ENCODE measurements around the gene FLACC1.

FLACC1 gene

DNA sequence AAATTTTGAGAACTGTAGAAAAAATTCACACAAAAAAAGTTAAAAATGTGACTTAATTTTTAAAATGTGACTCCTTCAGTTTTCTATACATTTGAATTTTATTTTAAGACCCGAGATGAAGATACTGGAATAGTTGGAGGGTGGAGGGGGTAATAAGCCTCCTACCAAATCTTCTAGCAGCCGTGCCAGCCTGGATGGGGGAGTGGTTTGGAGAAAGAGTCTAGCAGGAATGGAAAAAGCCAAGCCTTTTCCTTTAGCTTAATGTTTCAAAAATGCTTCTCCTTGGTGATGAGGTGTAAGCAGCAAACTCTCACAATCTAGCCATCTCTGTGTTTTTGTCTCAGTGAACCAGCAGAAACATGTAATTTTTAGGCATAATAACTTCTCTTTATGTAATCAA, 82.1 kb downstream of the FLACC1 start:
- no peaks in the 10 kb centered on the region for H3K4me1 ChIP-seq (ENCODE audit: control insufficient read depth in 1 of 2, insufficient read depth in 2 of 2, low read length in 2 of 2)
- no peak overlapping the region for H3K27ac ChIP-seq (ENCODE audit: low read length)
- no peak overlapping the region for H3K4me3 ChIP-seq (ENCODE audit: low read depth in 1 of 2, low read length in 2 of 2)
- no peaks in the 10 kb centered on the region for H3K27me3 ChIP-seq (ENCODE audit: low read depth, low read length)
- H3K9me3 ChIP-seq (ENCODE audit: control insufficient read depth in 1 of 2, low read length in 2 of 2), result no peaks in the 10 kb centered on the region
- H3K36me3 ChIP-seq (ENCODE audit: control insufficient read depth in 1 of 2, insufficient read depth in 2 of 2, low read length in 2 of 2), result peaks cover 41 to 55% of the 10 kb centered on the region in 2 donors

DNA sequence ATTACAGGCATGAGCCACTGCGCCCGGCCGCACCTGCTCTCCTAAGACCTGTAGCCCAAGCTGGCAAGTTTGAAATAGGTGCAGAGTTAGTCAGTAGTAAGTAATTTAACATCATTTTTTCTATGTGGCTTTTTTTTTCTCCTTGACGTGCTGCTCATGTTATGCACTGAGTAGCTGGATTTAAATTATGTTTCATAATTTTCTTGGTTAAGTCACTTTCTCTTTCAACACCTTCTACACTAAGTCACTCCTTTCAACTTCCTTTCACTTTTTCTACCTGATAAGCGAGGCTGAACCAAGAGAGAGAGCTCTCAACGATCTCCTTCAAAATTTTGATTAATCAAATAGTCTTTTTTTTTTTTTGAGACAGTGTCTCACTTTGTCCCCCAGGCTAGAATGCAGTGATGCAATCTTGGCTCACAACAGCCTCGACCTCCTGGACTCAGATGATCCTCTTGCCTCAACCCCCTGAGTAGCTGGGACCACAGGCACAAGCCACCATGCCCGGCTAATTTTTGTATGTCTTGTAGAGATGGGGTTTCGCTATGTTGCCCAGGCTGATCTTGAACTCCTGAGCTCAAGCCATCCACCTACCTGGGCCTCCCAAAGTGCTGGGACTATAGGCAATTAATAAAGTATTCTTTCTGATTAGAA, 83.7 kb downstream of the FLACC1 start:
- no peak overlapping the region for H3K27ac ChIP-seq (ENCODE audit: low read length)
- no peaks in the 10 kb centered on the region for H3K27me3 ChIP-seq (ENCODE audit: low read depth, low read length)
- H3K36me3 ChIP-seq (ENCODE audit: control insufficient read depth in 1 of 2, insufficient read depth in 2 of 2, low read length in 2 of 2), result peaks cover 45 to 53% of the 10 kb centered on the region in 2 donors
- no peaks in the 10 kb centered on the region for H3K9me3 ChIP-seq (ENCODE audit: control insufficient read depth in 1 of 2, low read length in 2 of 2)
- H3K4me3 ChIP-seq (ENCODE audit: low read depth in 1 of 2, low read length in 2 of 2), result no peak overlapping the region
- no peaks in the 10 kb centered on the region for H3K4me1 ChIP-seq (ENCODE audit: control insufficient read depth in 1 of 2, insufficient read depth in 2 of 2, low read length in 2 of 2)

DNA sequence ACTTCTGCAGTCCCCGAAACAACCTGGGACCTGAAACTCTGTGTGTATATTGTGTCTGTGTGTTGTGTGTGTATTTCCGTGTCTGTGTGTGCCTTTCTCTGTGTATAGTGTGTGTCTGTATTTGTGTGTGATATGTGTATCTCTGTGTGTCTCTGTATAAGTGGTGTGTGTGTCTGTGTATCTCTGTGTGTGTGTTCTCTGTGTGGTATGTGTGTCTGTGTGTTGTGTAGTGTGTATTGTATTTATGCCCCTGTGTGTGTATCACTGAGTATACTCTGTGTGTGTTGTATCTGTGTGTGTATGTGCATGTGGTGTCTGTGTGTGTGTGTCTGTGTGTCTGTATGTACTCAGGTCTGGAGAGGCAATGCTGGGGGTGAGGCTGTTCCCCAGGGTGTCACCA, 85.2 kb downstream of the FLACC1 start:
- Histone ChIP-seq H3K4me1 (ENCODE audit: control insufficient read depth in 1 of 2, insufficient read depth in 2 of 2, low read length in 2 of 2) (no peaks in the 10 kb centered on the region), H3K4me3 (ENCODE audit: low read depth in 1 of 2, low read length in 2 of 2) (no peak overlapping the region), H3K27ac (ENCODE audit: low read length) (no peak overlapping the region), H3K9me3 (ENCODE audit: control insufficient read depth in 1 of 2, low read length in 2 of 2) (no peaks in the 10 kb centered on the region), H3K27me3 (ENCODE audit: low read depth, low read length) (no peaks in the 10 kb centered on the region), H3K36me3 (ENCODE audit: control insufficient read depth in 1 of 2, insufficient read depth in 2 of 2, low read length in 2 of 2) (peaks cover 42 to 50% of the 10 kb centered on the region in 2 donors)

DNA sequence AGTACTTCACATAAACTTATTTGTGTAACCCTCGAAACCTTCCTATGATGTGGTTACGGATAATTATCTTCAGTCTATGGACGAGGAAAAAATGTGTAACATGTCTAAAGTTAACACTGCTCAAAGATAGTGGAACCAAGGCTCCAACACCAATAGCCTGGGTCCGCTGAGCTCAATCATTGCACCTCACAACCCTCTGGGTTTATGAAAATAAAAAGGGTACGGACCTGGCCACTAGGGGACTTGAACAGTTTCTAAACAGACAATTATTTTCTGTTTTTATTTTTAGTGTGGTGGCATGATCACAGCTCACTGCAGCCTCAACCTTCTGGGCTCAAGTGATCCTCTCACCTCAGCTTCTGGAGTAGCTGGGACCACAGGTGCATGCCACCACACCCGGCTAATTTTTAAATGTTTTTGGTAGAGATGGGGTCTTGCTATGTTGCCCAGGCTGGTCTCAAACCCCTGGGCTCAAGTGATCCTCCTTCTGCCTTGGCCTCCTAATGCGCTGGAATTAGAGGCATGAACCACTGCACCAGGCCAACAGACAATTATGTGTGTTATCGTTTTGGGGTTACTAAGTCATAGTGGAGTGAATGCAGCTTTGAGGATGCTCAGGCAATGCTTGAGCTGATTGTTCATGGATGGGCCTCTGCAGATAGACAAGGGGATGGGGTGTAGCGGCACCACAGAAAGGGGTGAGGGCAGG, 86.7 kb downstream of the FLACC1 start:
- H3K27me3 ChIP-seq (ENCODE audit: low read depth, low read length), result no peaks in the 10 kb centered on the region
- no peaks in the 10 kb centered on the region for H3K4me1 ChIP-seq (ENCODE audit: control insufficient read depth in 1 of 2, insufficient read depth in 2 of 2, low read length in 2 of 2)
- no peak overlapping the region for H3K27ac ChIP-seq (ENCODE audit: low read length)
- H3K4me3 ChIP-seq (ENCODE audit: low read depth in 1 of 2, low read length in 2 of 2), result no peak overlapping the region
- H3K9me3 ChIP-seq (ENCODE audit: control insufficient read depth in 1 of 2, low read length in 2 of 2), result no peaks in the 10 kb centered on the region
- H3K36me3 ChIP-seq (ENCODE audit: control insufficient read depth in 1 of 2, insufficient read depth in 2 of 2, low read length in 2 of 2), result peaks cover 37 to 41% of the 10 kb centered on the region in 2 donors

DNA sequence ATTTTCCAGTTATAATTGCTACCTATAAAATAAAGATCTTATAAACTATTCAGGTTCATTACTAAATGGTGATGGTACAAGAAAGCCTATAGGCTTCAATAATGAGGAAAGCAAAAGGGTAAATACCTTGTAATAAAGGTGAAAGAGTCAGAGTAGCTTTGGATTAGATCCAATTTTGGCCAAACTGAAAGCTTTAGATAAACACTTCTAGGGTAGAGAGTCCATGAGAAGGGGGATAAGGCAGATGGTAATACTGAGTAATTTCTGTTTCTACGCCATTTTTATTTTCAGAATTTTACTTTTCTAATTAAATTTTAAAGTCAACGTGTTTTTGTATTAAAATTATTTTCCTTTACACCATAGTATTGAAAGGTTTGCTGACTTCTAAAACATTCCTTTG, 87.4 kb downstream of the FLACC1 start:
- H3K27me3 ChIP-seq (ENCODE audit: low read depth, low read length), result no peaks in the 10 kb centered on the region
- H3K27ac ChIP-seq (ENCODE audit: low read length), result no peak overlapping the region
- H3K9me3 ChIP-seq (ENCODE audit: control insufficient read depth in 1 of 2, low read length in 2 of 2), result no peaks in the 10 kb centered on the region
- H3K36me3 ChIP-seq (ENCODE audit: control insufficient read depth in 1 of 2, insufficient read depth in 2 of 2, low read length in 2 of 2), result peaks cover 30 to 40% of the 10 kb centered on the region in 2 donors
- H3K4me1 ChIP-seq (ENCODE audit: control insufficient read depth in 1 of 2, insufficient read depth in 2 of 2, low read length in 2 of 2), result no peaks in the 10 kb centered on the region
- H3K4me3 ChIP-seq (ENCODE audit: low read depth in 1 of 2, low read length in 2 of 2), result no peak overlapping the region

DNA sequence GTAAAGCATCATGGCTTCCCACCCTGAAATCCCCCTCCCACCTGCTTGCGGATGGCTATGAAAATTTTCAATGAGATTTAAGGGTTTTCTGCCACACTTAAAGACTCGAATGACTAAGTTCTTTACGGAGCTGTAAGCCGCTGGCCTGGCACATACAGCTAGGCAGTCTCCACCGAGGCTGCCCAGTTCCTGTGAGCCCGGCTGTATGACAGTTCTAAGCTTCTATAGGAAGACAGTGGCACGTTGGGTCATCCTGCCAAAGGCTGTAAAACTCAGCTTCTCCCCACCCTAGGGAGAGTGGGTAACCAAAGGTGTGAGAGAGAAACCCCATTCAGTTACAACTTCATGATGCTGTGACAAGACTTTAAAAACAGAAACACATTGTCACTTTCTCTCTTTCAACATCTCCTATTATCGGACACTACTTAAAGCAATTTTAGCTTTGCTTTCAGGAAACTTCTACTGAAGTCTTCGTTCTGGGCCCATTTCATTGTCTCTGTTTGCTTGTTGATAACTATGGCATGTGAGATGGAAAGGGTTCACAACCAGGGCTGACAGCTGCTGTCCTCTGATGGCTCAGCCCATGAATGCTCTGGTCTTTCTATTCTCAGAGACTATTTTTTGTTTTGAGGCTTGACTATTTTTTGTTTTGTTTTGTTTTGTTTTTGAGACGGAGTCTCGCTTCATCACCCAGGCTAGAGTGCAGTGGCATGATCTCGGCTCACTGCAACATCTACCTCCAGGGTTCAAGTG, 89.7 kb downstream of the FLACC1 start:
- H3K4me3 ChIP-seq (ENCODE audit: low read depth in 1 of 2, low read length in 2 of 2), result no peak overlapping the region
- H3K36me3 ChIP-seq (ENCODE audit: control insufficient read depth in 1 of 2, insufficient read depth in 2 of 2, low read length in 2 of 2), result peaks cover 19 to 21% of the 10 kb centered on the region in 2 donors
- no peaks in the 10 kb centered on the region for H3K9me3 ChIP-seq (ENCODE audit: control insufficient read depth in 1 of 2, low read length in 2 of 2)
- H3K27ac ChIP-seq (ENCODE audit: low read length), result no peak overlapping the region
- H3K27me3 ChIP-seq (ENCODE audit: low read depth, low read length), result no peaks in the 10 kb centered on the region
- H3K4me1 ChIP-seq (ENCODE audit: control insufficient read depth in 1 of 2, insufficient read depth in 2 of 2, low read length in 2 of 2), result no peaks in the 10 kb centered on the region

DNA sequence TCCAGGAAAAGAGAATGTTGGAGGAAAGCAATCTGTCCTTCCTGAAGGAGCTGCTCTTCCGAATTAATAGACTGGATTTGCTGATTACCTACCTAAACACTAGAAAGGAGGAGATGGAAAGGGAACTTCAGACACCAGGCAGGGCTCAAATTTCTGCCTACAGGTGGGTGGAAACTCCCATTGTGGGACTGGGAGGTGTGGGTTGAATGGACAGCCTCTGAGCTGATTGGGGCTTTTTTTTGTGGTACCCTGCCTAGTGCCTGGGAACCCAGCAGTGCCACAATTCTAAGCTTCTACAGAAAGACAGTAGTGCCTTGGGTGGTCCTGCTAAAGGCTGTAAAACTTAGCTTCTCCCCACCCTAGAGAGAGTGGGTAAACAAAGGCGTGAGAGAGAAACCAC, 90.5 kb downstream of the FLACC1 start:
- Histone ChIP-seq H3K36me3 (ENCODE audit: control insufficient read depth in 1 of 2, insufficient read depth in 2 of 2, low read length in 2 of 2) (peaks cover 16 to 20% of the 10 kb centered on the region in 2 donors), H3K4me3 (ENCODE audit: low read depth in 1 of 2, low read length in 2 of 2) (no peak overlapping the region), H3K27me3 (ENCODE audit: low read depth, low read length) (no peaks in the 10 kb centered on the region), H3K4me1 (ENCODE audit: control insufficient read depth in 1 of 2, insufficient read depth in 2 of 2, low read length in 2 of 2) (peaks cover 0 to under 1% of the 10 kb centered on the region in 2 donors), H3K27ac (ENCODE audit: low read length) (no peak overlapping the region), H3K9me3 (ENCODE audit: control insufficient read depth in 1 of 2, low read length in 2 of 2) (no peaks in the 10 kb centered on the region)

DNA sequence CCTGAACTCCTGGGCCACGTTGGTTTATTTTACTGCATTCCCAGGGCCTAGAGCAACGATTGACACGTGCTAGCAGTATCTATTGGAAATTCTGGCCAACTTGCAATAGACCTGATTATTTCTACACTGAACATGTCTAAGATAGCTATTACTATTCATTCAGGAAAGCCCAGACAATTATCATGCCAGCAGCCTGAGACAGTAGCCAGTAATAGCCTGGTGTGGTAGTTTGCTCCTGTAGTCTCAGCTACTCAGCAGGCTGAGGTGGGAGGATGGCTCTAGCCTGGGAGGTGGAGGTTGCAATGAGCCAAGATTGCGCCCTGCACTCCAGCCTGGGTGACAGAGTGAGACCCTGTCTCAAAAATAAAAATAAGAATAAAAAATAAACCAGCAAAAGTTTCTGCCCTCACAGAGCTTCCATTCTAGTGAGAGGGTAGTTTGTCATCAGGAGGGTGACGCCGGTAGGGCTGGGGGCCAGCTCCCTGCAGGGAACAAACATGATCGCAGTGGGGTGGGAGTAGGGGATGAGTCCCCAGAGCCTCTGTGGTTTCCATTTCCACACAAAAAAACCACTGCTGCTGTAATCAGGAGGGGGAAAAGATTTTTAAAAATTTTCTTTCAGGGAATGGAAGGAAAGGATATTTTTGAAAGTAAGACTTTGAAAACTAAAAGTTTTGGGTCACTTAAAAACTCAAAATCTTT, 92.5 kb downstream of the FLACC1 start:
- Histone ChIP-seq H3K36me3 (ENCODE audit: control insufficient read depth in 1 of 2, insufficient read depth in 2 of 2, low read length in 2 of 2) (peaks cover 12% of the 10 kb centered on the region in 2 donors), H3K4me1 (ENCODE audit: control insufficient read depth in 1 of 2, insufficient read depth in 2 of 2, low read length in 2 of 2) (peaks cover 0 to 3% of the 10 kb centered on the region in 2 donors), H3K27me3 (ENCODE audit: low read depth, low read length) (no peaks in the 10 kb centered on the region), H3K9me3 (ENCODE audit: control insufficient read depth in 1 of 2, low read length in 2 of 2) (no peaks in the 10 kb centered on the region), H3K4me3 (ENCODE audit: low read depth in 1 of 2, low read length in 2 of 2) (no peak overlapping the region), H3K27ac (ENCODE audit: low read length) (no peak overlapping the region)

DNA sequence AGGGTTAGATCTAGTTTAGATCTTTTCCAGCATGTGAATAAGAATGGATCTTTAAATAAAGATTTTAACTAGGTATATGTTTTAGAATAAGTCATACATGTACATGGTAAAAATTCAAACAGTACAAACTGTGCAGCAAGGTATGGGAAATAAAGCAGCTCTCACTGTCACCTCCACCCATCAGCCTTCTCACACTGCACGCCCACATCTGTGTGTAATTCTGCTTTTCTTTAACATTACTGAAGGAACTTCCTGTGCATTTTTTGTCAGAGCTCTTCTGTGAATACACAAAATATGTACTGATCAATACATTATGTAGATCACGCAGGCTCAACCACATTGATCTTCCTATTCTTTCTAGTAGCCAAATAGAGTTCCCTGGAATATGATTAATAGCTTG, 93.4 kb downstream of the FLACC1 start:
- H3K4me1 ChIP-seq (ENCODE audit: control insufficient read depth in 1 of 2, insufficient read depth in 2 of 2, low read length in 2 of 2), result peaks cover 0 to 8% of the 10 kb centered on the region in 2 donors
- H3K36me3 ChIP-seq (ENCODE audit: control insufficient read depth in 1 of 2, insufficient read depth in 2 of 2, low read length in 2 of 2), result peaks cover 5% of the 10 kb centered on the region in 2 donors
- H3K9me3 ChIP-seq (ENCODE audit: control insufficient read depth in 1 of 2, low read length in 2 of 2), result no peaks in the 10 kb centered on the region
- H3K27ac ChIP-seq (ENCODE audit: low read length), result no peak overlapping the region
- H3K4me3 ChIP-seq (ENCODE audit: low read depth in 1 of 2, low read length in 2 of 2), result no peak overlapping the region
- H3K27me3 ChIP-seq (ENCODE audit: low read depth, low read length), result no peaks in the 10 kb centered on the region

DNA sequence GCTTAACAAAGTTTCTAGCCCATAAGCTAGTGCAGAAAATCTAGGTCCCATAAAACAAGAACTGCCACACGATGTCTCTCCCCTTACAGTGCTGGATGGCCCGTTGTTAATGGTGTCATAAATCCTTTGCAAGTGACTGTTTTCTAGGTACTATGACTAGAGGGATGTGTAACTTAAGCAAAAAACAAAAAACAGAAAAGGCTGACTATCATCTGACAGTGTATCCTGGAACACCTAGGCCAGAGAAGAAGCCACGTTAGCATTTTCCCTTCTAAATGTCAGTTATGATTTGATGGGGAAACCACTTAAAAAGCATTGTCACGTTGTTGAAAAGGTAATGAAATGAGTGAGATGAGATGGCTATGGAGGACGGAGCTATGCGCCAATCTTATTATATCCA, 94.4 kb downstream of the FLACC1 start:
- Histone ChIP-seq H3K4me3 (ENCODE audit: low read depth in 1 of 2, low read length in 2 of 2) (no peak overlapping the region), H3K27ac (ENCODE audit: low read length) (no peak overlapping the region), H3K9me3 (ENCODE audit: control insufficient read depth in 1 of 2, low read length in 2 of 2) (no peaks in the 10 kb centered on the region), H3K36me3 (ENCODE audit: control insufficient read depth in 1 of 2, insufficient read depth in 2 of 2, low read length in 2 of 2) (peaks cover 5 to 8% of the 10 kb centered on the region in 2 donors), H3K4me1 (ENCODE audit: control insufficient read depth in 1 of 2, insufficient read depth in 2 of 2, low read length in 2 of 2) (peaks cover under 1 to 8% of the 10 kb centered on the region in 2 donors), H3K27me3 (ENCODE audit: low read depth, low read length) (no peaks in the 10 kb centered on the region)

DNA sequence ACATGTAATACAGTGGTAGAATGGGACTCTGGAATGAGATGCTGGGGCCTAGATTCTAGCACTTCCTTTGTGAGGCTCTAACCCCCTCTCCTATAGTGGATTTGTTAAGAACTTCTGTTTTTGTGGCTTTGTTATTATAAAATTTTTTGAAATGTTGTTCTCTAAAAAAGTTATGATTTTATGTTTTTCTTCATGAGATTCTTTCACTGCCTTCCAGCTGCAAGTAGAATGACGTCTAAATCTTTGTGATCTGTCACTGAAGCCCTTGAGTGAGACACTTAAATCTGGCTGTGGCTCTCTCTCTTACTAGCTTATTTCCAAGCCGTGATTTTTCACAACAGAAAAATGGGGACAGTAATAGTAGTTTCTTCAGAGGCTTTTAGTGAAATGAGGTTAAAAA, 95.2 kb downstream of the FLACC1 start:
- Histone ChIP-seq H3K4me3 (ENCODE audit: low read depth in 1 of 2, low read length in 2 of 2) (peak overlapping the region; percentile 18 to 46), H3K27ac (ENCODE audit: low read length) (no peak overlapping the region)

More for the DNA sequence above, 95.2 kb downstream of the FLACC1 start:
- H3K9me3 ChIP-seq (ENCODE audit: control insufficient read depth in 1 of 2, low read length in 2 of 2), result no peaks in the 10 kb centered on the region
- peaks cover 3 to 8% of the 10 kb centered on the region in 2 donors for H3K4me1 ChIP-seq (ENCODE audit: control insufficient read depth in 1 of 2, insufficient read depth in 2 of 2, low read length in 2 of 2)
- H3K36me3 ChIP-seq (ENCODE audit: control insufficient read depth in 1 of 2, insufficient read depth in 2 of 2, low read length in 2 of 2), result peaks cover 3 to 5% of the 10 kb centered on the region in 2 donors
- no peaks in the 10 kb centered on the region for H3K27me3 ChIP-seq (ENCODE audit: low read depth, low read length)
